Fibroblast of pulmonary artery (primary cell): ENCODE data around the gene TMEM164.

Experiments
- DNase-seq: peaks from one replicate; pipeline ENCODE4 v3.0.0-alpha.2; 2010; ENCODE audit warnings: low read depth
- H3K4me3 ChIP-seq: replicated peaks from 2 replicates; pipeline ENCODE4 v1.5.1; 2011; ENCODE audit warnings: low read depth, mild to moderate bottlenecking, control low read depth, low read length, moderate library complexity
- TF ChIP-seq, protein P1 (sequence below): IDR thresholded peaks from 2 replicates; pipeline ENCODE4 v1.5.1; 2011; ENCODE audit warnings: mild to moderate bottlenecking, control low read depth, low read length, inconsistent platforms; ENCODE audit errors: missing control alignments

TMEM164 gene

DNA sequence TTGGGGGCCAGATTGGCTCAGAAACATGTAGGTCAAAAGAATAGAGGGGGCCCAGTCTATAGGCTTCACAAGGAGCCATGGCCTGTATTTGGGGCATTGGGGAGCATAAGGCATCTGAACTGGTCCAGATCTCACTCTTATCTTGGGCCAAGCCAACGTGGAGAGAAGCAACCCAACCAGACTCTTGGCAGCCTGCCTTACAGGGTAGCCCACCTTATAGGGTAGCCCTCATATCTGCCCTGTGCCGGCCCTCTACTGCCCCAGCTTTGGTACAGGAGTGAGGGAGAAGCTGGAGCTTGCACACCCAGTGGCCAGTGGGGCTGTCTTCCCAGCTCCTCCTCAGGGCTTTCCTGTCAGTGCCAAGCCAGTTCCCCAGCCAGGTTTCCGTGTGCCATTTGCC is 172.8 kb downstream of the TMEM164 start:
- no peak overlapping the region for H3K4me3 ChIP-seq
- DNase-seq = no peak
- TF ChIP-seq, protein P1, sequence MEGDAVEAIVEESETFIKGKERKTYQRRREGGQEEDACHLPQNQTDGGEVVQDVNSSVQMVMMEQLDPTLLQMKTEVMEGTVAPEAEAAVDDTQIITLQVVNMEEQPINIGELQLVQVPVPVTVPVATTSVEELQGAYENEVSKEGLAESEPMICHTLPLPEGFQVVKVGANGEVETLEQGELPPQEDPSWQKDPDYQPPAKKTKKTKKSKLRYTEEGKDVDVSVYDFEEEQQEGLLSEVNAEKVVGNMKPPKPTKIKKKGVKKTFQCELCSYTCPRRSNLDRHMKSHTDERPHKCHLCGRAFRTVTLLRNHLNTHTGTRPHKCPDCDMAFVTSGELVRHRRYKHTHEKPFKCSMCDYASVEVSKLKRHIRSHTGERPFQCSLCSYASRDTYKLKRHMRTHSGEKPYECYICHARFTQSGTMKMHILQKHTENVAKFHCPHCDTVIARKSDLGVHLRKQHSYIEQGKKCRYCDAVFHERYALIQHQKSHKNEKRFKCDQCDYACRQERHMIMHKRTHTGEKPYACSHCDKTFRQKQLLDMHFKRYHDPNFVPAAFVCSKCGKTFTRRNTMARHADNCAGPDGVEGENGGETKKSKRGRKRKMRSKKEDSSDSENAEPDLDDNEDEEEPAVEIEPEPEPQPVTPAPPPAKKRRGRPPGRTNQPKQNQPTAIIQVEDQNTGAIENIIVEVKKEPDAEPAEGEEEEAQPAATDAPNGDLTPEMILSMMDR = no peak

DNA sequence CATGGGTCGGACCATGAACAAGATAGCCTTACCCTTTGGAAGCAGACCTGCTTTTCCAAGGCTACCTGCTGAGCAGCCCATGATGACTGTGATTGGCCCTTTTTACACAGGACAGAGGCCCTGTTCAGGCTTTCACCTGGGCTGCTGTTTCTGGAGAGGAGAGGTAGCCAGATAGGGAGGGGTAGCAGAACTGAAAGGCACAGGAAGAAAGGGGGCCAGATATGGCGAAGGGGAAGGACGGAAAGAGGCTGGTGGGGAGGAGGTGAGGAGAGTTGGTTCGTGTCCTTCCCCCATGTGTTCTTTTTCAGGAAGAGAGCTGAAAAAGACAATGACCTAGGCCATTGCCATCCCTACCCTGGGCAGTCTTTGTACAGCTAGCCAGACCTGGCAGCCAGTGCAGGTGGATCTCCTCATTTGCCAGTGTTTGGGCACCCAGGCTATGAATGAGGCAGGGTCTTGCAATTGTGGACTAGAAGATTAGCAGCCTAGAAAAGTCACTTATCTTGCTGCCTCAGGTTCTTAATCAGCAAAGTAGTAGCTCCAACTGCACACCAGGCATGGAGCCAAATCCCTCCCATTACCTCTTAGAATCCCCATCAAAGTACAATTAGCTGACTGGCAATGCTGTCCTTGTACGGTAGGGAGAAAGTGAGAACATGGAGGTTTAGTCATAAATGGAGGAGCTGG is 175.4 kb downstream of the TMEM164 start:
- no peak overlapping the region for H3K4me3 ChIP-seq
- TF ChIP-seq, protein P1 = no peak
- no peak for DNase-seq

DNA sequence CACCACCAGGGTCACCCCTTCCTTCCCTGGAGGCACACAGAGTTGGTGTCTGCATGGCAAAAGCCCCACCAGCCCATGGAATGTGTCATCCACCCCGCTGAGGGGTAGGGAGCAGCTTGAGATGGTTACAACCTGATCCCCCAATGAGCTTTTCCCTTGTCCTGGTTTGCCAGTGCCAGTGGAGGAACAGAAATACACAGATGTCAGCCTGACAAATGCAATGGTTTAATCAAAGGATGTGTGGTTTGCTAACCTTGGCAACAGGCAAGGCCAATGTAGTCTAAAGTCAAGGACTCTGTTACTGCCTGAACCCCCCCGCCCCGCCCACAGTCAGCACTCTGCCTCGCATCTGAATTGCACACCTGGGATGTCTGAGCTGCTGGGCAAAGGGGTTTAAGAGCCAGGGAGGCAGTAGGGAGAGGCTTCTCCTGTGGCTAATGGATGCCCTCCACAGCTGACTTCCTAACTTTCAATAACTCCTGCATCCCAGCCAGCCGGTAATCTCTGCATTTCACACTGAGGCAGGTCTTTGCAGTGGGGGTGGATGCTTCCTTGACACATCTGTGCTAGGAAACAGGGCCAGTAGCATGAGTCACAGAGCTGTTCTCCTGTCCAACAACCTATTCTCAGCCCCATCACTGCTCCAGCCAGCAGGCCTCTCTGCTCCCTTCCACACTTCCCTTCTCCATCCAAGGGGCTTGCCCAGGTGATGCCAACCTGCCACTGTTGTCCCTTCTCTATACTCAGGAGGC is 177.4 kb downstream of the TMEM164 start:
- DNase-seq = peak; percentile 70
- TF ChIP-seq, protein P1 = no peak
- H3K4me3 ChIP-seq = no peak overlapping the region

DNA sequence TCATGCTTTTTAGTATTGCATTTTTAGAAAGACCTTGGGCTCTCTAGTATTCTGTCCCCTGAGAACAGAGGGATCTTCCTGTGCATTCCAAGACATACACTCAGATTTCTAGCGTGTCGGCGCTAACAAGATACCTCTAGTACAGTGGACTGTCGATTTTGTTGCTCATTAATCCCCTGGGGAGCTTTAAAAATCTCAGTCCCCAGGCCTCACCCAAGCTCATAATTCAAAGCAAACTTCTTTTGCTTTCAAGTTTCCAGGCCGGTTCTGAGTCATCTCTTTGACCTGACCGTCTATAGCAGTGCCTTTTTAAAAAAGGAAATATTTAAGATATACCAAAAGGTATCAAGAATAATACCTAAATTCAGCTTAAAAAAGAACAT is 178.0 kb downstream of the TMEM164 start:
- no peak for DNase-seq
- TF ChIP-seq, protein P1 = no peak
- no peak overlapping the region for H3K4me3 ChIP-seq

DNA sequence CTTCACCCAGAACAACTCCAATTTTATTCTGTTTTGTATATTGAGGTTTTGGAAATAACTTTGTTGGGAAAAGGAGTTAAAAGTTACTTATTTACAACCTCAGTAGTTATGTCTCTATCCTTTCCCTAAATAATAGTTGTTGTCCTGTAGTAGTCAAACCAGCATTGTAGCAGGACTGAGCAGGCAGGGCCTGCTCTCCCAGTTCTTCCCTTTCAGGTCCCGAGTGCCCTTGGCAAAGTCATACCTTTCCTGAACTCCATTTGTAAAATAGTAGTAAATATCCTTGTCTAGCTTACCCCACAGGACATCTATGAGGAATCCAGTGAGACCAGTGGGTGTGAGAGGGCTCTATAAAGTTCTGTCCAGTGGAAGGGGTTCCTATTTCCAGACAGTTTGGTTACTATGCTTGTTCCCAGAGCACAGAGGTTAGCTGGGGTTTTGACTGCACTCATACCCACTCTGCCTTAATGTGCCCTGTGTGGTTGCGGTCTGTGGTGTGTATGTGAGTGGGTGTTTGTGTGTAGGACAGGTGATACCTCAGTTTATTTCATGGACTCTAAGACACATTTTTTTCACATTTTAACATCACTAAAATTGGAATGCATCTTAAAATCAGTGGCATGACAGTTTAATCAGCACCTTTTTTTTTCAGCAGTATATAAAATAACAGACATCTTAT is 178.7 kb downstream of the TMEM164 start:
- H3K4me3 ChIP-seq = no peak overlapping the region
- DNase-seq = no peak
- TF ChIP-seq, protein P1 = no peak

DNA sequence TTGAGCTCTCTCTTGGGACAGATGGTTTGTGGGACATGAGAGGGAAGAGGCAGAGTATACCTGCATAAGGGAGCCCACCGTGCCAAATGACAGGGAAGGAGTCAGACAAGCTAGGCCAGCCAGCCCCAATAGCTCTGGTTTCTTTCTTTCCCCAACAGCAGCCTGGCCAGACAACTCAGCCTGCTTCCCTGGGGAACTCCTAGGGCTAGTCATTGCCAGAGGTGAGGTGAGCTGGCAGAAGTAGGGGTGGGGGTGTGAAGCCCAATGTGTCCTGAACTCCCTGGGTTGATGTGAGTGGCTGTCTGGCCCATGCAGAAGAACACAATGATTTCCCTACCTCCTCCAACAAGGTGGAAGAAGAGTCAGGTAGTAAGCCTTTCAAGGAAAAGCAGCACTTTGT is 179.4 kb downstream of the TMEM164 start:
- no peak for DNase-seq

More for the DNA sequence above, 179.4 kb downstream of the TMEM164 start:
- H3K4me3 ChIP-seq = no peak overlapping the region
- TF ChIP-seq, protein P1 = no peak
